ENCODE data around the gene E4F1.
"Not testable (repeated sequence)": the region's sequence is repeated elsewhere in the genome, so short reads cannot be mapped to it uniquely, and the experiment has no call there.

E4F1 gene

DNA sequence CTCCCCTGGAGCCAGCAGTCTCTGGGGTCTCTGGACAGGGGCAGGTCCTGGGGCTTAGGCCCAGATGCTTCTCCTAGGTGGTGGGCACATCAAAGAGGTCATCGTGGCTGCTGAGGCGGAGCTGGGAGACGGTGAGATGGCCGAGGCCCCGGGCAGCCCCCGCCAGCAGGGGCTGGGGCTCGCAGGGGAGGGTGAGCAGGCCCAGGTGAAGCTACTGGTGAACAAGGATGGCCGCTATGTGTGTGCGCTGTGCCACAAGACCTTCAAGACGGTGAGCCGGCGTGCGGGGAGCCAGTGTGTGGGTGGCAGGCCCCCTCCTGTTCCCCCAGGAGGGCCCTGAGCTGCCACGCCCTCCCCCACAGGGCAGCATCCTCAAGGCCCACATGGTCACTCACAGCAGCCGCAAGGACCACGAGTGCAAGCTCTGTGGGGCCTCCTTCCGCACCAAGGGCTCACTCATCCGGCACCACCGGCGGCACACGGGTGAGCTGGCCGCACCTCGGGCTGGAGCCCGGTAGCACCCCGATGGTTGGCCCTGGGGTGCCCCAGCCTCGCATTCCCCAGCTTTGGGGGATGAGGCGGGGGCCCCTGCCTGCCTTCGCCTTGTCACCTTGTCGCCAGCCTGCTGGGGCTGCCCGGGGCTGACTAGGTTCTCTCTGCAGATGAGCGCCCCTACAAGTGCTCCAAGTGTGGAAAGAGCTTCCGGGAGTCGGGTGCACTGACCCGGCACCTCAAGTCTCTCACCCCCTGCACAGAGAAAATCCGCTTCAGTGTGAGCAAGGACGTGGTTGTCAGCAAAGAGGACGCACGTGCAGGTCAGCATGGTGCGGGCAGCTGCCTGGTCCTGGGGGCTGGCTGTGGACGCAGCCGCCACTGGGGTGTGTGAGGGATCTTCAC lies 9.0 kb downstream of the E4F1 start:
- DNase-seq = no peak

DNA sequence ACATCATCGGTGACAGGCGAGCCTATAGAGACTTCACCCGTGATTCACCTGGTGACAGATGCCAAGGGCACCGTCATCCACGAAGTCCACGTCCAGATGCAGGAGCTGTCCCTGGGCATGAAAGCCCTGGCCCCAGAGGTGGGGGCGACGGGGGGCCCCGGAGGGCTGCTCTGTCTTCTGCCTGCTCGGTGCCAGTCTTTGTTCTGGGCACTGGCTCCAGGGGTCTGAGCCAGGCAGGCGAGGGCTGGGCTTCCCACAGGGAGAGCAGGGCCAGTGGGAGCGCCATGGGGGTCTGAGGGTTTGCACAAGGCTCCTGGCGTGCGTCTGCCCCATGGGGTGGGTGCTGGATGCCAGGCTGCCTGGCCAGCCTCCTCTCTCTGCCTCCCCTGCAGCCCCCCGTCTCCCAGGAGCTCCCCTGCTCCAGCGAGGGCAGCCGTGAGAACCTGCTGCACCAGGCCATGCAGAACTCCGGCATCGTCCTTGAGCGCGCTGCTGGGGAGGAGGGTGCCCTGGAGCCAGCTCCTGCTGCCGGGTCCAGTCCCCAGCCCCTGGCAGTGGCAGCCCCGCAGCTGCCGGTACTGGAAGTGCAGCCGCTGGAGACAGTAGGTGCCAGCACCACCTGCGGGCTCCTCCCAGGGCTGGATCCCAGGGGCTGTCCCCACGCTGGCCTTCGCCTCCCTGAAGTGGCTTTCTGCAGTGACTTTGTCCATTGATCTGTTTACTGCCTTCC lies 9.8 kb downstream of the E4F1 start:
- DNase-seq = no peak

DNA sequence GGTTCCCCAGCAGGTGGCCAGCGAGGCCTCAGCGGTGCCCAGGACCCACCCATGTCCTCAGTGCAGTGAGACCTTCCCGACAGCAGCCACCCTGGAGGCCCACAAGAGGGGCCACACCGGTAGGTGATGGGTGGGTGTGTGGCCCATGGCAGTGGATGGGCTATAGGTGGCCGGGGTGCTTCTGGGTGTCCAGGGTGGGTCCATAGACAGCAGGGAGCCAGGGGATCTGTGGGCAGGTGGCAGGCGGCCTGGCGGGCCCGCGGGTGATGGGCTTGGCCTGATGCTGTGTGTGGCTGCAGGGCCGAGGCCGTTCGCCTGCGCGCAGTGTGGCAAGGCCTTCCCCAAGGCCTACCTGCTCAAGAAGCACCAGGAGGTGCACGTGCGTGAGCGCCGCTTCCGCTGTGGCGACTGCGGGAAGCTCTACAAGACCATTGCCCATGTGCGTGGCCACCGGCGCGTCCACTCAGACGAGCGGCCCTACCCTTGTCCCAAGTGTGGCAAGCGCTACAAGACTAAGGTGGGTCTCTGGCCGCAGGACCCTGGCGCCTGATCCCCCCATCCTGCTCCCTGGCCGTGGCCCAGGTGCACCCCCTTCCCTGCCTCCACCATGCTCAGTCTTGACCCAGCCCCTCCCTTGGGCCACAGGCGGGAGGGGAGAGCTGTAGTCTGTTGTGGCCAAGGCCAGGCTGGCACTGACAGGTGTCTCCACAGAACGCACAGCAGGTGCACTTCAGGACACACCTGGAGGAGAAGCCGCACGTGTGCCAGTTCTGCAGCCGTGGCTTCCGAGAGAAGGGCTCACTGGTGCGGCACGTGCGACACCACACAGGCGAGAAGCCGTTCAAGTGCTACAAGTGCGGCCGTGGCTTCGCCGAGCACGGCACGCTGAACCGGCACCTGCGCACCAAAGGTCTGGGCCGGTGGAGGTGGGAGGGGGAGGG lies 10.8 kb downstream of the E4F1 start:
- no peak for DNase-seq

DNA sequence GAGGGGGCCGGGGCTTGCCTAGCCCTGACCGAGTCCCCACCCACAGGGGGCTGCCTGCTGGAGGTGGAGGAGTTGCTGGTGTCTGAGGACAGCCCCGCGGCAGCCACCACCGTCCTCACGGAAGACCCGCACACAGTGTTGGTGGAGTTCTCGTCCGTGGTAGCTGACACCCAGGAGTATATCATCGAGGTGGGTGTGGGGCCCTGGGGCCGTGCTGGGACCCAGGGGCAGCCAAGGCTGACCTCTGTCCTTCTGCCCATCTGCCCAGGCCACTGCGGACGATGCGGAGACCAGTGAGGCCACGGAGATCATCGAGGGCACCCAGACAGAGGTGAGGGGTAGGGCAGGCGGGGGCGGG lies 11.4 kb downstream of the E4F1 start:
- DNase-seq = no peak

DNA sequence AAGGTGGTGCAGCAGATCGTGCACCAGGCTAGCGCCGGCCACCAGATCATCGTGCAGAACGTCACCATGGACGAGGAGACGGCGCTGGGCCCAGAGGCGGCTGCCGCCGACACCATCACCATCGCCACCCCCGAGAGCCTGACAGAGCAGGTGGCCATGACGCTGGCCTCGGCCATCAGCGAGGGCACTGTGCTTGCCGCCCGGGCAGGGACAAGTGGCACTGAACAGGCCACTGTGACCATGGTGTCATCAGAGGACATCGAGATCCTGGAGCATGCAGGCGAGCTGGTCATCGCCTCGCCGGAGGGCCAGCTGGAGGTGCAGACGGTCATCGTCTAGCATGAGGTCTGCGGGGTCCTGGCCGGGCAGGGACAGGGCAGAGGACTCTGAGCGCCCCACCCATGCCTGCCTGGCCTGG lies 11.9 kb downstream of the E4F1 start:
- no peak for DNase-seq

DNA sequence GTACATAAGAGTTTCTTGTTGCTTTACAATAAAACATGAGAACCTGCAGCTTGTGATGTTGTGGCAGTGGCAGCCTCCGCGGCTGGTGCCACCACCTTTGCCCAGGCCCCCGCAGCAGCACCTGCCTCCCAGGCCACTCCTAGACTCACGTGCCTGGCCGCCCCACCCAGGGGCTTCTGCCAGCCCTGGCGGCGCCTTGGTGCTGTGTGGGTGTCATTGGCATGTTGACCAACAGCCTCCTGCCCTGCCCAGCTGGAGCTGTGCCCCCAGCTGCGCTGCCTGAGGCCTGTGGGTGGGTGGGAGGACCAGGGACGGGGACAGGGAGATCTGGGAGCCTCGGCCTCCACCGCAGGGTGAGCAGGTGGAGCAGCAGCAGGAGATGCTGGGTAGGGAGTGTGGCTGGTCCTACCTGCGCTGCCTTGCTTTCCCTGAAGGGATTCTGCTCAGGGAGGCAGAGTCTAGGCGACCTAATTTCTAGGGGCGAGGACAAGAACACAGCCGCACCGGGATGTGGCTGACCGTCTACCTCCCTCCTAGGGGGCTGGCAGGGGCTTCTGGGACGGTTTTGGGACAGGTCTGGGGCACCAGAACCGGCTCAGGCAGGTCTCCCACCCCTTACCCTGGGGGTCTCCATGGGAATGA lies 12.4 kb downstream of the E4F1 start:
- DNase-seq = no peak

DNA sequence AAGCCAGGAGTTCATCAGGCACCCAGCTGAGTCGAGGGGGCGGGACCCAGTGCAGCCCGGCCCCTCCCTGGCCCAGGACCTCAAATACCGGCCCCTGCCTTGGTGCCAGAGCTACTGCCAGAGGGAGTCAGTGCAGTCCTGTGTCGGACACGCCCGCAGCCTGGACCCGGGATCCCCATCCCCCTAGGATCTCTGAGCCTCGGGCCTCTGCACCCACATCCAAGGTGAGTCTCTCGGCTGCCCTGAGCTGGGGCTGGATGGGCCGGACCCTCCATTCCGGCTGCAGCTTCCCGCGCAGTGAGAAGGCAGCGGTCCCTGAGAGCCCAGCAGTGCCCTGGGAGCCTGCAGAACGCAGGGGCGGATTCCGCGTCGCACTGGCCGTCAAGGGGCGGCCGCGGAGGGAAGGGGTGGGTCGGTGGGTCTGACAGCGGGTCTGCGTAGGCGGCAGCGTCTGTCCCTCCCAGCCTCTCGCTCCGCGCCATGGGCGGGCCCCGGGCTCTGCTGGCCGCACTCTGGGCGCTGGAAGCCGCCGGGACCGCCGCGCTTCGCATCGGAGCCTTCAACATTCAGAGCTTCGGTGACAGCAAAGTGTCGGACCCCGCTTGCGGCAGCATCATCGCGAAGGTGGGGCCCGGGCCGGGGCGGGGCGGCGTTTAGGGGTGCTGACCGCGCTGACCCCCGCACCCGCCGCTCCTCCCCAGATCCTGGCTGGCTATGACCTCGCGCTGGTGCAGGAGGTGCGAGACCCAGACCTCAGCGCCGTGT lies 13.1 kb downstream of the E4F1 start, which contains the start of gene DNASE1L2:
Gene DNASE1L2, plus strand, starts transcription at position 108 of the 765 bp plus-strand sequence. Its CDS starts 373 bp downstream, at position 481.
- no peak for DNase-seq

DNA sequence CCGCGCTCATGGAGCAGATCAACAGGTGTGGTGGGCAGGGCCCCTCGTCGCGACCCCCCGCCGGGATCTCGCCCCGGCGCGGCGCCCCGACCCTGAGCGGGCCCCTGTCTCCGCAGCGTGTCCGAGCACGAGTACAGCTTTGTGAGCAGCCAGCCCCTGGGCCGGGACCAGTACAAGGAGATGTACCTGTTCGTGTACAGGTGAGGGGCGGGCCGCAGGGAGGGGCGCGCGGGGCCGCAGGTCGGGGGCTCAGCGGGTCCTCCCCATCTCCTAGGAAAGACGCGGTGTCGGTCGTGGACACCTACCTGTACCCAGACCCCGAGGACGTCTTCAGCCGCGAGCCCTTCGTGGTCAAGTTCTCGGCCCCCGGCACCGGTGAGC lies 13.7 kb downstream of the E4F1 start:
- no peak for DNase-seq

DNA sequence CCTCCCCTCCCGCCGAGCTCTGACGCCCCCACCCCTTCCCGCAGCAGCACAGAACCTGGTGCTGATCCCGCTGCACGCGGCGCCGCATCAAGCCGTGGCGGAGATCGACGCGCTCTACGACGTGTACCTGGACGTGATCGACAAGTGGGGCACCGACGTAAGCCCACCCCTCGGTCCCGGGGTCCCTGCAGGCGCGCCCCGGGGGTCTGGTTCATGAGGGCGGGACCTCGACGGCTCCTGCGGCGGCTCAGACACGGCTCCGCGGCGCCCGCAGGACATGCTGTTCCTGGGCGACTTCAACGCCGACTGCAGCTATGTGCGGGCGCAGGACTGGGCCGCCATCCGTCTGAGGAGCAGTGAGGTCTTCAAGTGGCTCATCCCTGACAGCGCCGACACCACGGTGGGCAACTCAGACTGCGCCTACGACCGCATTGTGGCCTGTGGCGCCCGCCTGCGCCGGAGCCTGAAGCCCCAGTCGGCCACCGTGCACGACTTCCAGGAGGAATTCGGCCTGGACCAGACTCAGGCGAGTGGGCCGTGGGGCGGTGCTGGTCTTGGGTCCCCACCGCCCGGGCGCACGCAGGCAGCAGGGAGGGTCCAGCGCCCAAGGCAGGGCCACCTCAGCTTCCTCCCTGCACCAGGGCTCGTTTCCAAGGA lies 14.2 kb downstream of the E4F1 start:
- no peak for DNase-seq

DNA sequence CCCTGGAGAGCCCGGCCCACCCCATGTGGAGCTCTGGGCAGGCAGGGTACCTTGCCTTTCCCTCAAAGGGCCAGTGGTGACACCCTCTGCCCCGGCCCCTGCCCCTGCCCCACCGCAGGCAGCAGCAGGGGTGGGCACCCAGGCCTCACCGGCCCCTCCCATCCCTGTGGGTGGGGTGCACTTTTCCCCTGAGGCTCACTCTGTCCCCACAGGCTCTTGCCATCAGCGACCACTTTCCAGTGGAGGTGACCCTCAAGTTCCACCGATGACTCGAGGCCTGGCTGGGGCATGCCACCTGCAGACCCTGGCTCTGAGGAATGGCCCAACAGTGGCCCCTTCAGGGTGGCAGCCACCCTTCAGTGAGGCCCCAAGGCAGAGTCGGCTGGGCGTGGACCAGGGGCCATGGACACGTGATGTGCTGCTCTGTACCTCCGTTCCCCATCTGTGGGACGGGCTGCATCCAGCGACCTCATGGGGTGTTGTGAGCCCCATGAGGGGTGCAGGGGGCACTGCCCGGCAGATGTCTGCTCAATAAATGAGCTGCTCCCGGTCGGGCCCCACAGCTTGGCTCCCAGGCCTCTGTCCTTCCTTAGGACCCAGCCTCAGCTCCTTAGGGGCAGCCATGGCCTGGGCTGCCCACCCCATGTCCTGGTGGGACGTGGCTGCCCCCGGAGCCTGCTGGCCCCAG lies 14.9 kb downstream of the E4F1 start:
- no peak for DNase-seq

DNA sequence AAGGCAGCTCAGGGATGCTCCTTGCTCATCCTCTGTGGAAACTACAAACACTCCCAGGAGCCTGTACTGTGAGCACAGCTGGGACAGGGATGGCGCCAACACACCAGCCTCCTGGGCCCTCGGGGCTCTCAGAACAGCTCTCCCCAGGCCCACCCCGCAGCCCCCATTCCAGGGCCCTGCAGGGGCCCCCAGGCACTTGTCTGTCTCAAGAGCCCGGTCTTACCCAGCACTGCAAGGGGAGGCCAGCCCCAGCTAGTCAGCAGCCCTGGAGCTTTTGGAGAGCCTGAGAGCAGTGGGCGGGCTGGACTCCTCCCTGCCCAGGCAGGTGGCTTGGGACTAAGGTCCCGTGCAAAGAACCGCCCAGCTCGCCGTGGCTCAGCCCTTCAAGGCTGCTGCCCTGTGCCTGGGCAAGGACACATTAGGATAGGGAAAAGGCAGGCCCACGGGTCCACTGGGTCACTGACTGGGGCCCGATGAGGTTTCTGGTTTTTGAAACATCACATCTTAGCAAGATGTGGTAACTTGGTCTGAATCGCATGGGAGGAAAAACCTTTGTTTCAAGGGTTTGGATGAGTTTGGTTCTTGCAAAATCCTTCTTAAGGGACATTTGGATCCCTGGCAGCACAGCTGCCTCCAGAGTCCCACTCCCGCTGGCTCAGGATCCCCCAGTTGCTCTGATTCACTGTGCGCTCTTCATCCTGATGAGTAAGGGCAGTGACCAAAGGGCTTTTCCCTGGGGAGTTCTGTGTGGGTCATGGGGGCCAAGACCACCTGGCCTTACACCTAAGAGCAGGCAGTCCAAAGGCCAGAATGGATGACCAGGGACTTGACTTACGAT lies 15.7 kb downstream of the E4F1 start:
- no peak for DNase-seq

DNA sequence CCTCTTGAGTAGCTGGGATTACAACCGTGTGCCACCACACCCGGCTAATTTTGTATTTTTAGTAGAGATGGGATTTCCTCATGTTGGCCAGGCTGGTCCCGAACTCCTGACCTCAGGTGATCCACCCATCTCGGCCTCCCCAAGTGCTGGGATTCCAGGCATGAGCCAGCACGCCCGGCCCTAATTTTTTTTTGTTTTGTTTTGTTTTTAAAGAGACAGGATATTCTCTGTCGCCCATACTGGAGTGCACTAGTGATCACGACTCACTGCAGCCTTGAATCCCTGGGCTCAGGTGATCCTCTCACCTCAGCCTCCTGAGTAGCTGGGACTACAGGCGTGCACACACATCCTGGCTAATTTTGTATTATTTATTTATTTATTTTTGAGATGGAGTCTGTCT lies 16.9 kb downstream of the E4F1 start:
- DNase-seq = not testable (repeated sequence)

DNA sequence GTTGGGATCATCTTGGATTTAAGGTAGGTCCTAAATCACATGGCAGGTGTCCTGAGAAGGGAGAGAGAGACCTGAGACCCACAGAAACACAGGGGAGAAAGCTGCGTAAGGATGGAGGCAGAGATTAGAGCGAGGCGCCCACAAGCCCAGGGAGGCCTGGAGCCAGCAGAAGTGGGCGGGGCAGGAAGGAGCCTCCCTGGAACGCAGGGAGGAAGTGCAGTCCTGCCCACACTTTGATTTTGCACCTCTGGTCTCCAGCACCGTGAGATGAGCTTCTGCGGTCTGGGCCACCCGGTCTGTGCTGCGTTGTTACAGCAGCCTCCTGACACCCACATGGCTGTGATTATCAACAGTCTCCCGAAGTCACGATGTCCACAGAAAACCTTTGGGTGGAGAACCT lies 19.2 kb downstream of the E4F1 start:
- DNase-seq = no peak

DNA sequence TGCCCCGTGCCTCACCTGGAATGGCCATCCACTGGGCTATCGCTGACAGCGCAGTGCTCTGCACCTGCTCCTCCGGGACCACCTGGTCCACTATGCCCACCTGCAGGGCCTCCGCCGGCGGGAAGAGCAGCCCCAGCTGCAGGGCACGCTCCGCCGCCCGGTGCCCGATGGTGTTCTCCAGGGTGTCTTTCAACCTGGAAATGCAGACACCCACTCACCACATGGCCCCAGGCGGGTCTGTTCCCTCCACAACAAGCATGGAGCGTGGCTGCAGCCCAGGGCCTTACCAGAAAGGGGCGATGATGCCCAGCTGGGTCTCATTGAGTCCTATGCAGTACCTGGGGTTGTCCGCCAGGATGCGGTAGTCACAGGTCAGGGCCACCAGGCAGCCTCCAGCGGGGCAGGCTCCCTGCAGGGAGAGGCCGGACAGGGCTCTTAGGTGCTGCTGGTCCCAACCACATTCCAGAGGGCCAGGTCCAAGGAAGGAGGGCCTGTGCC lies 19.7 kb downstream of the E4F1 start:
- DNase-seq = no peak

DNA sequence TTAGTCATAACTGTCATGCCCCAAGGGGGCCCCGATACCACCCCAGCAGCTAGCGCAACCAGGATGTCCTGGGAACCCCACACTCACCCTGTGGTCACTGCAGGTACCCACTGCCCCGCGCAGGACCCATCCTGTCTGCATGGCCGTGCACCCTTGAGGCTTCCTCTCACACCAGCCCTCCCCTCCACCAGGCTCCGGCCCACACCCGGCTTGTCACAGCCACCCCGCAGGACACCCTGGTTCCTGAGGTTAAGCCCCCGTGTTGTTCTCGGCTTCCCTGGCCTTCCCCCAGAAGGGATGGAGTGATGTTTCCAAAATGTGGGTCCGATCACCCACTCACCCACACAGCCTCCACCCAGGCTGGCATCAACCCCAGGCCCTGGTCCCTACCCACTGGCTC lies 20.4 kb downstream of the E4F1 start:
- no peak for DNase-seq

DNA sequence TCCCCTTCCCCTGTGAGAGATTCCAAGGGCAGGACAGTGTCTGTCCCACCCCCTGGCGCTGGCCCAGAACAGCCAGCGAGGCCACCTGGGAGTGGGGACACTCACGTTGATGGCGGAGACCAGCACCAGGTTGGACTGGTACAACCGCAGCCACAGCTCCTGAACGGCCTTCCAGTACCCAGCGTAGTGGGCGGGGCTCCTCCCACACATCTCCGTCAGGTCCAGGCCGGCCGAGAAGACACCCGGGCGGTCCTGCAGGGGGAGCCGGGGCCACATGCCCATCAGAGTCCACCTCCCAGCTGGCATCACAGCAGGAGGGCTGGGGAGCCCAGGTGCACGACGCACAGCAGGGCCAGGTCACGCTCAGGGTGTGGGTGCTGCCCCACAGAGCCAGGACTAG lies 20.9 kb downstream of the E4F1 start:
- no peak for DNase-seq

DNA sequence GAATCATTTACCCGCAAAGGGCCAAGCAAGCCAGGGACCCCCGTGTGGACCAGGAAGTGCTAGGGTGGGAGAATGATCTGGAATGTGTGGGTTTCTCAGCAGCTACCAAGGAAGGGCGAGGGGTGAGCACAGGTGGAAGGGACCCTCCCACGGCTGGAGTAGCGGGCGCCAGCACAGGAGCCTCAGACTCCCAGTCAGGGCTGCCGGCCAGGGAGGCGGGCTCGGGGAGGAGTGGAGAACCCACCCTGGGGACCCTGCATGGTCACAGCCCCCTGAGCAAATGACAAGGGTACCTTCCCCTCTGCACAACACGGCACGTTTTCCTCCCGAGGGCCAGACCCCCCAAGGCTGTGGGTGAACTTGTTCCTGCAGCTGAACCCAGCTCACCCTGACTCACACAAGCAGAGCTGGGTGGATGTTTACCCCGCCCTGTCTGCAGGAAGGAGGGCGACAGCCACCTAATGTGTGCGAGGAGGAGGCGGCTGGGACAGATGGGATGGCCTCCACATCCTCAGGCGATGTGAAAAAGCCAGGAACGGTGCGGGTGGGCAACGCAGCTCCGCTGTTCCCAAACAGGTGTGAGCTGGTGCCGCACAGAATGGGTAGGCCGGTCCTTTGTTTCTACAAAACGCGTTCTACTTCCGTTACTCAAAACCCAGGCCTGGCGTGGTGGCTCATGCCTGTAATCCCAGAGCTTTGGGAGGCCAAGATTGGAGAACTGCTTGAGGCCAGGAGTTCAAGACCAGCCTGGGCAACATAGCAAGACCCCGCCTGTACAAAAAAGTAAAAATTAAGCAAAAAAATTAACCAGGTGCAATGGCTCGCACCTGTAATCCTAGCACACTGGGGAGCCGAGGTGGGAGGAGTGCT lies 21.8 kb downstream of the E4F1 start:
- DNase-seq = no peak

DNA sequence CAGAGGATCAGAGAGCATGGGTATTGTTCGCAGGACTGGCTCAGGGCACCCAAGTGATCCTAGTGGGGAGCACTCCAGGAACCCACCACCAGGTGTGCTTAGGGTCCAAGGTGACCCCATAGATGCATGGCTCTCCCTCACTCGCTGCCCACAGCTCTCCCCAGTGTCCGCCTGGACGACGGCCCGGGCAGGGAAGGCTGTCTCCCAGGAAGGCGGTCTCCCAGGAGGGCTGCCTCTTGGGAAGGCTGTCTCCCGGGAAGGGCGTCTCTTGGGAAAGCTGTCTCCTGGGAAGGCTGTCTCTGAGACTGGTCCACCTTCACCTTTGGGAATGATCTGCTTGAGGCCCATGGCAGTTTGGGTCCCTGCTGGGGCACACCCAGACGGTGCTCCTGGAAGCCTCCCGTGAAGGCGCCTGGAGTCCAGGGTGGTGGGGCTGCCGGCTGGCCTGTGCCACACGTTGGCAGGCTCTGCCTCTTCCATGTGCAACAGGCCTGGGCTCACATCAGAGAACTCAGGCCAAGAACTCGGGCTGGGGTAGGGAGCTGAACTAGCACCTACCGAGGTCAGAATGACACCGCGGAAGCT lies 23.0 kb downstream of the E4F1 start:
- DNase-seq = no peak

All from stimulated activated CD4-positive, alpha-beta T cell treated with anti-CD3 and anti-CD28 coated beads, Interleukin-2, amount 100 ng/mL, for 24 hours (primary cell).